SHP77 (cell line): Measurements from ENCODE around the gene VPS51.
"Not testable (repeated sequence)": the region's sequence is repeated elsewhere in the genome, so short reads cannot be mapped to it uniquely, and the experiment has no call there.

Experiments
- DNase-seq, 2 experiments: peaks; one replicate each; lab custom pipeline; 2025; lab: John Stamatoyannopoulos, UW

The VPS51 gene

DNA sequence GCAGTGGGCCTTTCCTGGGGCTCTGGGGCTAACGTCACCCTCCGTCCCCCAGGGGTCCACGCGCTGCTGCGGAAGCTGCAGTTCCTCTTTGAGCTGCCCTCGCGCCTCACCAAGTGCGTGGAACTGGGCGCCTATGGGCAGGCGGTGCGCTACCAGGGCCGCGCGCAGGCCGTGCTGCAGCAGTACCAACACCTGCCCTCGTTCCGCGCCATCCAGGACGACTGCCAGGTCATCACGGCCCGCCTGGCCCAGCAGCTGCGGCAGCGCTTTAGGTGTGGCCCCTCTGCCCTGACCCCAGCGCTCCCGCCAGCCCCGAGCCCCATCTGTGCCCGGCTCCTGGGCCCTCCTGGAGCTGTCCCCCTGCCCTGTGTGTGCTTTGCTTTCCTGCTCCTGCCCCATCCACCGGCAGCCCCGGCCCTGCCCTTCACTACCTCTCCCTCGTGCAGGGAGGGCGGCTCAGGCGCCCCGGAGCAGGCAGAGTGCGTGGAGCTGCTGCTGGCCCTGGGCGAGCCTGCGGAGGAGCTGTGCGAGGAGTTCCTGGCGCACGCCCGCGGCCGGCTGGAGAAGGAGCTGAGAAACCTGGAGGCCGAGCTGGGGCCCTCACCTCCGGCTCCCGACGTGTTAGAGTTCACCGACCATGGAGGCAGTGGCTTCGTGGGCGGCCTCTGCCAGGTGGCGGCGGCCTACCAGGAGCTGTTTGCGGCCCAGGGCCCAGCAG is 11.9 kb downstream of the VPS51 start:
- no peak for DNase-seq

DNA sequence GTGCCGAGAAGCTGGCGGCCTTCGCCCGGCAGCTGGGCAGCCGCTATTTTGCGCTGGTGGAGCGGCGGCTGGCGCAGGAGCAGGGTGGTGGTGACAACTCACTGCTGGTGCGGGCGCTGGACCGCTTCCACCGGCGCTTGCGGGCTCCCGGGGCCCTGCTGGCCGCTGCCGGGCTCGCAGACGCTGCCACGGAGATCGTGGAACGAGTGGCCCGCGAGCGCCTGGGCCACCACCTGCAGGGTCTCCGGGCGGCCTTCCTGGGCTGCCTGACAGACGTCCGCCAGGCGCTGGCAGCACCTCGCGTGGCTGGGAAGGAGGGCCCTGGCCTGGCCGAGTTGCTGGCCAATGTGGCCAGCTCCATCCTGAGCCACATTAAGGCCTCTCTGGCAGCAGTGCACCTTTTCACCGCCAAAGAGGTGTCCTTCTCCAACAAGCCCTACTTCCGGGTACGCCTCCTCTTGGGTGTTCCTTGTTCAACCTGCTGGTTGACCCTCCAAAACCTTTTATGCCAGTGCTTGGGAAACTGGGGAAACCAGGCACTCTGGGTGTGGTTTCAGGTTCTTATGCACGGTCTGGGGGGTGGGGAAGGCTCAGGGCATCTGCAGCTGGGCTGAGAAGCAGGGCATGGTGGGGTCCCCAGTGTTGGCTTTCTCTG is 12.6 kb downstream of the VPS51 start:
- no peak for DNase-seq

DNA sequence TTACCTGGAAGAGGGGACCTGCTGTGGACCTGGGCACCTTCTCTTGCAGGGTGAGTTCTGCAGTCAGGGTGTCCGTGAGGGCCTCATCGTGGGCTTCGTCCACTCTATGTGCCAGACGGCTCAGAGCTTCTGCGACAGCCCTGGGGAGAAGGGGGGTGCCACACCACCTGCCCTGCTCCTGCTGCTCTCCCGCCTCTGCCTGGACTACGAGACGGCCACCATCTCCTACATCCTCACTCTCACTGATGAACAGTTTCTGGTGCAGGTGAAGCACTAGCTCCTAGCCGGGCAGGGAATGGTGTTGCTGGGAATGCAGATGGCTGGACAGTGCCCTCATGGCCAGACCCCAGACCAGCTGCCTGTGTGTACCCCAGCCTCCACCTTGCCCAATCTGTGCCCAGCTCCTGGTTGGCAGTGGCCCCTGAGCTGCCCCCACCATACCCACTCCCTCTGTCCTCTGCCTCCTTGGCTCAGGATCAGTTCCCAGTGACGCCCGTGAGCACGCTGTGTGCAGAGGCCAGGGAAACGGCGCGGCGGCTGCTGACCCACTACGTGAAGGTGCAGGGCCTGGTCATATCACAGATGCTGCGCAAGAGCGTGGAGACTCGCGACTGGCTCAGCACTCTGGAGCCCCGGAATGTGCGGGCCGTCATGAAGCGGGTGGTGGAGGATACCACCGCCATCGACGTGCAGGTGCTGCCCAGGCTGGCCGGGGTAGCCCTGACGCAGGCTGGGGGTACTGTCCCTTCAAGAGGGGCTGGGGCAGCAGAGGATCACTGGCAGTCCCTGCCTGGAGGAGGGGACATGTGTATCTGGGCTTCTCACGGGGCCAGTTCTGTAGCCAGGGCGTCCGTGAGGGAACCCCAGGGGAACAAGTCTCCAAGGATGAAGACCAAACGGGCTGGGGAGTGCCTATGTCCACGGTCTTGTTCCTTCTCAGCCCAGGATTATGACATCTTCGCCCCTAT is 13.5 kb downstream of the VPS51 start:
- DNase-seq = no peak

DNA sequence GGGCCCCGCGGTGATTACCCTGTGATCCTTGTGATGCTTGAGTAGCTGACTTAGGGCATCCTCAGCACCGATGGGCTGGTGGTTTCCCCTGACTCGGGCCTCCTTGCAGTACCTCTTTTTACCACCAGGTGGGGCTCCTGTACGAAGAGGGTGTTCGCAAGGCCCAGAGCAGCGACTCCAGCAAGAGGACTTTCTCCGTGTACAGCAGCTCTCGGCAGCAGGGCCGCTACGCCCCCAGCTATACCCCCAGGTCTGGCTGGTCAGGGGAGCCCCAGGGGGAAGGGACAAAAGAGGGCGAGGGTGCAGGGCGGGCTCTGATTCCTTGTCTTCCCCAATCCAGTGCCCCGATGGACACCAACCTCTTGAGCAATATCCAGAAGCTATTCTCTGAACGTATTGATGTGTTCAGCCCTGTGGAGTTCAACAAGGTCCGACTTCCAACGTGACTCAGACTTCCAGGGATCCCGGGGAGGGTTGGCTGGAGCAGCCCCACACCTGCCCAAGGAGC is 14.4 kb downstream of the VPS51 start:
- DNase-seq = peak; percentile 62 to 69

DNA sequence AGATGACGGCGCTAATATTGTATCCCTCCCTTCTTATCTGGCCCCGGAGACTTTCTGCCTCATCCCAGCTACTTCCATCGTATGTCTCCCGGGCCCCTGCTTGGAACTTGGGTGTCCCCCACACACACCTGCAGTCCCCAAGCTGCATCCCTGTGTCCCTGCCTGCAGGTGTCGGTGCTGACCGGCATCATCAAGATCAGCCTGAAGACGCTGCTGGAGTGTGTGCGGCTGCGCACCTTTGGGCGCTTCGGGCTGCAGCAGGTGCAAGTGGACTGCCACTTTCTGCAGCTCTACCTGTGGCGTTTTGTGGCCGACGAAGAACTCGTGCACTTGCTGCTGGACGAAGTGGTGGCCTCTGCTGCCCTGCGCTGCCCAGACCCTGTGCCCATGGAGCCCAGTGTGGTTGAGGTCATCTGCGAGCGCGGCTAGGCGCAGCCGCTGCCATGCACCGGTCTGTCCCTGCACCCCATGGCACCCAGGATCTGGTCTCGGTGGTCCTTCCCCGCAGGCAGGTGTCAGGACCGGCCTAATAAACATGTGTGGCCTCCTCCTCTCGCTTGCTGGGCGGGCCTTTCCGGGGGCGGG is 15.2 kb downstream of the VPS51 start:
- DNase-seq = no peak

DNA sequence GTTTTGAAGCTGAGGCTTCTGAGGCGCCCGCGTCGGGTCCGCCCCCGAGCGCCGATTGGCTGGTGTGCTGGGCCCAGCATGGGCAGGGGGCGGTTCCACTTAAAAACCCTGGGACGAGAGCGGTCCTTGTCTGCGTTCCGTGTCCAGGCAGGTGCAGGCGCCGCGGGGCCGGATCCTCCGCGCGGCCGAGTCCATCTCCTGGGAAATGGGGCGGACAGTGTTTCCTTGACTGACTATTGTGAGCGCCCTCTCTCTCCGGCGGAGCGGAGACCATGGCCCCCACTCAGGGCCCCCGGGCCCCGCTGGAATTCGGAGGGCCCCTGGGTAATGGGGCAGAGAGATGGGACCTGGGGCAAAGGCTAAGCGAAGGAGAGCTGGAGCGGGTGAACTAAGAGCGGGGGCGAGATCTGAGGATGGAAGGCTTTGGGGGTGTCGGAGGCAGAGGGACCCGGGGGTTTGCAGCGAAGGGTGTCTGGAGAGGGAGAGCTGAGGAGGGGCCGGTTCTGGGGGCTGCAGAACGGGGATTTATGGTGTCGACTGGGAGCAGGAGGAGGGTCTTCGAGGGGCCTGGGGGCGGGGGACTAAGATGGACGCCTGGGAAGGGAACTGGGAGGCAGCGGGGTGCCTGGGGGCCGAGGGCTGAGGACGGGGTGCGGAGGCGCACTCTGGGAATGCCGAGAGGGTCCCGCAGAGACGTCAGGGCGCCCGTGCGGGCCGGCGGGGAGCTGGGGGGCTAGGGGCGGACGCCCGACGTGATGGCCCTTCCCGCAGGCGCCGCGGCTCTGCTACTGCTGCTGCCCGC is 15.9 kb downstream of the VPS51 start, which contains the start of gene TM7SF2:
TSS of gene TM7SF2 (plus strand) at position 129 of the 802 bp plus-strand sequence. CDS start at position 273, 144 bp downstream.
- peak; percentile 93 to 97 for DNase-seq

DNA sequence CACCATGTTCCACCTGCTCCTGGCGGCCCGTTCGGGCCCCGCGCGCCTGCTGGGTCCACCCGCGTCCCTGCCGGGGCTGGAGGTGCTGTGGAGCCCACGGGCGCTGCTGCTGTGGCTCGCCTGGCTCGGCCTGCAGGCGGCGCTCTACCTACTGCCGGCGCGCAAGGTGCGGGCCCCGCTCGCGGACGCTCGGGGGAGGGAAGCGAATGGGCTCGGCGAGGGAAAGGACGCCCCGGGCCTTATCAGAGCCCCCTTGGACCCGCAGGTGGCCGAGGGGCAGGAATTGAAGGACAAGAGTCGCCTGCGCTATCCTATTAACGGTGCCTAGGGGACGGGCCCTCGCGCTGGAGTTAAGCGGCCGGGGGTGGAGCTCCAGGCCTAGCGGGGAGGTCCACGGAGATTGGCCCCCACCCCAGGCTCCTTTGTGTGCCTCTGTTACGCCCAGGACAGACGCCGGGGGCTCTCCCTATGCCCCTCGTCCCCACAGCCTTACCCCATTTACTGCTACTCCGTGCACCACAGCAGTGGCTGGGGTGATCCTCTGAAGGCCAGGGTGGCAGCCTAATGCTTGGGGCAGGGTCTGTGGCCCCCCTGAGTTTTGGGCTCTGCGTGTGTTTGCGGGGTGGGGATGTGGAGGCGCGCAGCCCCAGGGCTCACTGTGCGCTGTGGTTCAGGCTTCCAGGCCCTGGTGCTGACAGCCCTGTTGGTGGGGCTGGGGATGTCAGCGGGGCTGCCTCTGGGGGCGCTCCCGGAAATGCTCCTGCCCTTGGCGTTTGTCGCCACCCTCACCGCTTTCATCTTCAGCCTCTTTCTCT is 16.7 kb downstream of the VPS51 start:
- peak; percentile 31 to 38 for DNase-seq

DNA sequence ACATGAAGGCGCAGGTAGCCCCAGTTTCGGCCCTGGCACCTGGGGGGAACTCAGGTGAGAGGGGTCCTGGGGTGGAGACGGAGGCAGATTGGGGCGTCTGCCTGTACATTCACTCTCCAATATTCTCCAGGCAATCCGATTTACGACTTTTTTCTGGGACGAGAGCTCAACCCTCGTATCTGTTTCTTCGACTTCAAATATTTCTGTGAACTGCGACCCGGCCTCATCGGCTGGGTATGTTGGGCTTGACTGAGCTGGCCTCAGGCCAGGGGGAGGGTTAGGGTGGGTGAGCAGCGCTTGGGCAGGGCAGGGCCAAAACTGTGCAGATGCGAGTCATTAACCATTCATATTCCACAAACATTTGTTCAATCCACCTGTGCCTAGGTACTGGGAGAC is 17.3 kb downstream of the VPS51 start:
- DNase-seq = peak; percentile 38 to 42

DNA sequence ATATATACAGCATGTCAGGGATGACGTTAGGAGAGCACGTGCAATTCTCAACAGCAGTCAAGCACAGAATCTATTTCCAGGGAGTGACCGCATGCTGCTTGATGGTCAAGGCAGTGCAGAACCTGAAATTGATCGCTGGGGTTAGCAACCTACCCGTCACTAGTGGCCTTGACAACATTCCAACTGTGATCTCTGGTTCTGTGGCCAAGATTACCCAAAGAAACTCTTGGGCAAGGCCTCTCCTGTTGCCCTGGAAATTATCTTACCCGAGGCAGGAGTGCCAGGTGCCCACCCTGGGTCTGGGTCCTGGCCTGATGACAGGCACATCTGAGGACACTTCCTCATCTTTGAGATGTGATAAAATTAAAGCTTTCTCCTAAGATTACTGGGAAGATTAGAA is 17.8 kb downstream of the VPS51 start:
- no peak for DNase-seq

DNA sequence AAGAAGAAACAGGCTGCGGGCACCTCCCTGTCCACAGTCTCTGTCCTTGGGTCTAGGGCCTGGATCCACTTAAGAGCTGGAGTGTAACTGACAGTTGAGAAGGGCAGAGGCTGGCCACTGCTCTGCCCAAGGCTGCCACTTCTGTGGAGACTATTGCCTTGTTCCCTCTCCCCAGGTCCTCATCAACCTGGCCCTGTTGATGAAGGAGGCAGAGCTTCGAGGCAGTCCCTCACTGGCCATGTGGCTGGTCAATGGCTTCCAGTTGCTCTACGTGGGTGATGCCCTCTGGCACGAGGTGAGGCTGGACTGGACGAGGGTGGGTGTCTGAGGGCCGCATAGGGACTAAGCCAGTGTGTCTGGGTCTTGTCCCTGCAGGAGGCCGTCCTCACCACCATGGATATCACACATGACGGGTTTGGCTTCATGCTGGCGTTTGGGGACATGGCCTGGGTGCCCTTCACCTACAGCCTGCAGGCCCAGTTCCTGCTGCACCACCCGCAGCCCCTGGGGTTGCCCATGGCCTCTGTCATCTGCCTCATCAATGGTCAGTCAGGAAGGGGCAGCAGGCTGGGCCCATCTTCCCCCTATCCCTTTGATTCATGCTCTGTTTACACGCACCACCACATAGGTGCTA is 18.6 kb downstream of the VPS51 start:
- no peak for DNase-seq

DNA sequence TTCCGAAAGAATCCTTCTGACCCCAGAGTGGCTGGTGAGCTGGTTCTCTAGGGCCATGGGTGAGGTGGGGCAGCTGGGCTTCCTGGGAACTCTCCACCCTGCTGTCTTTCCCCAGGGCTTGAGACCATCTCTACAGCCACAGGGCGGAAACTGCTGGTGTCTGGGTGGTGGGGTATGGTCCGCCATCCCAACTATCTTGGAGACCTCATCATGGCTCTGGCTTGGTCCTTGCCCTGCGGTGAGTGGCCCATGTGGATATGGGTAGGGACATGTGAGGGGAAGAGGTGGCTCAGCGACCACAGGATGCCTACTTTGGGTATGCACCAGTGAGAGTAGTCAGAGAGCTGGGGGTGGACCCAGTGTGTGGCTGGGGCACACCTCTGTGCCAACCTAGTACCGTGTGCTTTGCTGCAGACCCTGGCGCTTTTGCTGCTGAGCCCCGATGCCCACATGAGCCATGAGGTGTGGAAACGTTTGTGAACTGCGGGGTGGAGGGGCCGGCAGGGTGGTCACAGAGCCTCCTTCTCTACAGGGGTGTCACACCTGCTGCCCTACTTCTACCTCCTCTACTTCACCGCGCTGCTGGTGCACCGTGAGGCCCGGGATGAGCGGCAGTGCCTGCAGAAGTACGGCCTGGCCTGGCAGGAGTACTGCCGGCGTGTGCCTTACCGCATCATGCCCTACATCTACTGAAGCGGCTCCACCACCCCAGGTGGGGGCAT is 19.5 kb downstream of the VPS51 start:
- DNase-seq = no peak

DNA sequence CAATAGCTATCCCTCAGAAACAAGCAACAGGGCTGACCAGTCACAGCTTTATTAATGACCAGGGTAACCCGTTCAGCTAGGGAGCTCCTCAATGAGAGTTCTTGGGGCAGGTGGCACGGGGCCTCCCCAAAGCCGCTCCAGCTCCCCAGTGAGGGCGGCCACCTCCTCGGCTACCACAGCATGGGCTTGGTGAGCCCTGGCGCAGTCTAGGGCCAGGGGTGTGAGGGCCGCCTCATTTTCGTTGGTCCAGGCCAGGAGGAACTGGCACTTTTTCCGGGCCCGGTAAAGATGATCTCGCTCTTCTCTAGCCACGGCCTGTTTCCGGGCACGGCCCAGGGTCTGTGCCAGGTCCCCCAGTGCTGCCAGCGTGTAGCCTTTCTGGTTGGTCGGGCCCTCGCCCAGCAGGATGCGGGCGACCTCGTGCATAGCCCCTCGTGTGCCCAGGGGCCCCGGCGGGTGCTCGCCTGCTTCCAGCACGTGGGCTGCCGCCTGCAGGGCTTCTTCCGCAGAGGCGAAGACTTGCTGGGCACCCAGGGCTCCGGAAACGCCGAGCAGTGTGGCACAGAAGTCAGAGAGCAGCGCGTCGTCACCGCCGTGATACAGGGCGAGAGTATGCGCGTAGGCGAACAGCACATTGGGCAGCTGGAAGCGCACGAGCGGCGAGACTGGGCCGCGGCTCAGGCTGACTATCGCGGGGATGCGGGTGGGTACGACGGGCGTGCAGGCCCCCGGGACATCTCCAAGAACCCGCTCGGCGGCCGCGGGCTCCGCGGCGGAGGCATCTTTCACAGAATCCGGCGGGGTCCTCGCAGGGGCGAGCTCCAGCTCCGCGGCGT is 20.6 kb downstream of the VPS51 start:
- peak in 1 of 2 experiments; percentile 31 for DNase-seq

DNA sequence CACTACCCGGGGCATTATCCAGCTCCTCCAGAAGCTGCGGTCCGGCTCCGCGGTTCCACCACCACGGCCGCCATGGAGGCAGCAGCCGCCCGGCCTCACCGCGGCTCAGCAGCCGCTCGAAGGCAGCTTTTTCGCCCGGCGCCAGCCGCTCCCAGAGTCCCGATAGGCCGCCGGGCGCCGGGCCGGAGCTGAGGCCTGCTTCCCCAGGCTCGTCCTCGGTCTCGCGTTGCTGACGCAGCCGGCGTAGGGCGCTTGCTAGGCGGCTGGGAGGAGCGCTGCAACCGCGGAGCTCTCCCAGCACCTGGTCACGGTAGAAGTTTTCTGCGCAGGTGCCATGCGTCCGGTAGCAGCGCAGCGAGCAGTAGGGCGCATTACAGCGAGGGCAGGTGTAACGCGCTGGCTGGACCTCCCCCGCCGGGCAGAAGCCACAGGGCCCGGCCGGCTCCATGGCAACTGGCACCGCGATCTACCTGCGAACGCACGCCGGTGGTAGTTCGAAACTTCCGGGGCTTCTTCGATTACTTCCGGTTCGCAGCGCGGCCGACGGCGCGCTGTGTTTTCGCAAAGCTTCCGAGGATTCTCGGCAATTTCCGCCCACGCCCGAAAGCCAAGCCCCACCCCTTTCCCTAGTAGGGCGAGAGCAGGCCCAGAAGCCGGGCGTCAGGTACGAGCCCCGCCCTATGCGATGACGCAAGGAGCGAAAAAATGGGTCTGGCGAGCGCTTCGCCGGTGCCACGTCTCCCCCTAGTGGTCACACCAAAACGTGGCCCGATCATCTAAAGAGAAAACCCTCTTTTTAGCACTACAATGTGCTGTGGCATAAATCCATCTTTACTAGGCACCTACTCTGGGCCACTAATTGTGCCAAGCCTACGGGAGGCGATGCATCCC is 21.4 kb downstream of the VPS51 start, which contains the start of gene ZNHIT2:
TSS of gene ZNHIT2 (minus strand) at position 496 of the 891 bp plus-strand sequence. CDS start at position 448, 48 bp downstream.
- peak; percentile 97 to 98 for DNase-seq

DNA sequence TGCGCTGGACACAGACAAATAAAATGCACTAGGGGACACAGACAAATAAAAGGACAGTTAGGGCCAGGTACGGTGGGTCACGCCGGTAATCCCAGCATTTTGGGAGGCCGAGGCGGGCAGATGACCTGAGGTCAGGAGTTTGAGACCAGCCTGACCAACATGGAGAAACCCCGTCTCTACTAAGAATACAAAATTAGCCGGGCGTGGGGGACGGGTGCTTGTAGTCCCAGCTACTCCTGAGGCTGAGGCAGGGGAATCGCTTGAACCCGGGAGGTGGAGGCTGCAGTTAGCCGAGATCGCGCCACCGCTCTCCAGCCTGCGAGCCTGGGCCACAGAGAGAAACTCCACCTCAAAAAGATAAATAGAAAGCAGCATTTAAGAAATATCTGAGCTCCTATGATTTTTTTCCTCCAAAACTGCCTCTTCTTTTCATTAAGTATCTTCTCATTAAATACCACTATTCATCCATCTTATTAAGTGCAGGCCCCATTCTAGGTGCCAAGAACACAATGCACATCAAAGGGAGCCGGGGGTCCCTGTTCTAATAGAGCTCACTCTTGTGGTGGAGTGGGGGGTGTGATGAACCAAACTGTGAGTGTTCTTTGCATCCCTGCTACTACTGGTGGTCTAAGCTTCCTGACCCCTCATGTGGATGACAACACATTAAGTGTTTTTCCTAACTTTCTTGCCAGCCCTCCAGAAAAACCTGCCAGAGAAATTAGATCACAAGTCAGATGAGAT is 22.3 kb downstream of the VPS51 start:
- no peak for DNase-seq

DNA sequence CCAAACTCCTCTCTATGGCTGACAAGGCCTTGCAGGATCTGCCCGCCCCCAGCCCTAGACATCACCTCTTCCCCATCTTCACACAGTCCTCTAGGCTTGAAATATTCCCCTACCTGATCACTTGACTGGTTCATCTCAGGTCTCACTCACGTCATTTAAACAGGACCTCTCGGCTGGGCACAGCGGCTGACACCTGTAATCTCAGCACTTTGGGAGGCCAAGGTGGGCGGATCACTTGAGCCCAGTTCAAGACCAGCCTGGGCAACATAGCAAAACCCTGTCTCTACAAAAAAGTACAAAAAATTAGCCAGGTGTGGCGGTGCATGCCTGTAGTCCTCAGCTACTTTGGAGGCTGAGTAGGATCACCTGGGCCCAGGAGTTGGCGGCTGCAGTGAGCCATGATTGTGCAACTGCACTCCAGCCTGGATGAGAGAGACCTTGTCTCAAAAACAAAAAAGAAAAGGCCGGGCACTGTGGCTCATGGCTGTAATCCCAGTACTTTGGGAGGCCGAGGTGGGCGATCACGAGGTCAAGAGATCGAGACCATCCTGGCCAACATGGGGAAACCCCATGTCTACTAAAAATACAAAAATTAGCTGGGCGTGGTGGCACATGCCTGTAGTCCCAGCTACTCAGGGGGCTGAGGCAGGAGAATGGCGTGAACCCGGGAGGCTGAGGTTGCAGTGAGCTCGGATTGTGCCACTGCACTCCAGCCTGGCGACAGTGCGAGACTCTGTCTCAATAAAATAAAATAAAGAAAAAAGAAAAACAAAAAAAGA is 23.1 kb downstream of the VPS51 start:
- DNase-seq = not testable (repeated sequence)
